ENCODE measurements around the gene EPN2. TPM values are rescaled to one million over a fixed set of nuclear protein-coding genes. Genes with fewer than 3 reads are reported as not detected.

EPN2 gene
- total and polyA plus RNA-seq, 2 experiments from 2014 or later, result 34.0 to 149 TPM

DNA sequence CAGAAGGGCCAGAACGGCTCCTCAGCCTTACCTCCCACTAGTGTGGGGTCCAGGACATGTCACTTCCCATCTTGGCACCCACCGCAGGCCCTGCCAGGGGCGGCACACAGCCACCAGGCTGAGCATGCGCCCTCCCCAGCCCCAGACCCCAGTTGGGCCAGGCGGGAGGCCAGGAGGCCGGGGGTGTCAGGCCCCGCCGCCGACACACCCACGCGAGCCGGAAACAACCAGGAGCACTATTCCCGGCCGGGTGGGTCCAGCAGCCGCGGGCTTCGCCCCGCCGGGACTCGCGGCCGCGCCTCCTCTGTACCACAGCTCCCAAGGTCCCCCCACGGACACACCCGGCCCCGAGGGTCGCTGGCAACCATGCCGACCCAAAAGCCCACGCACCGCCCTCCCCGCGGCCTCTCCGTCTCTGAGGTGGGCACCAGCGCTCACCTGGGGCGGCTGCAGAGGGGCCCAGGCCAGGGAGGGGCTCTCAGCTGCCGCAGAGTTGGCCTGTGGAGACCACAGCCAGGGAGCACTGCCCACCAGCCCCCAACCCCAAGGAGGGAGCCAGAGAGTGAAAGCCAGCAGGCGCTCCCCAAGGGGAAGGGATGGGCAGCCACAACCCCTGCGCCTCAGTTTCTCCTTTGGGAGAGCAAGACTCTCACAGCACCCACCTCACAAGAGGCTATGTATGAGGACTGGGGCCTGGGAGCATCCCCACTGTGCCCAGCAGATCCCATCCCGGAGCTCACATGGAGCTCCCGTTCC is 107.3 kb downstream of the EPN2 start:
- H3K36me3 Mint-ChIP-seq (ENCODE audit: low read depth), result peaks cover 5% of the 10 kb centered on the region; the same call in 2 of the 3 replicates
- H3K4me3 Mint-ChIP-seq, result no peak overlapping the region
- no peaks in the 10 kb centered on the region for H3K9me2 ChIP-seq (ENCODE audit: insufficient read depth)
- H3K4me1 ChIP-seq (ENCODE audit: insufficient read depth), result peaks cover 10% of the 10 kb centered on the region
- H3K27ac Mint-ChIP-seq, result no peak overlapping the region
- H3F3A ChIP-seq (replicated peaks; ENCODE audit: low read depth), result no peaks in the 10 kb centered on the region; the same call in 1 of the 2 replicates
- DNase-seq (ENCODE audit: low spot score) (no peak), ATAC-seq (no peak; the same call in 2 of the 3 replicates)
- H3K9me3 Mint-ChIP-seq, result no peaks in the 10 kb centered on the region; the same call in 2 of the 3 replicates
- no peaks in the 10 kb centered on the region for H3K36me3 ChIP-seq (ENCODE audit: insufficient read depth)
- H3K27me3 ChIP-seq (ENCODE audit: insufficient read depth), result no peaks in the 10 kb centered on the region
- peaks cover 20% of the 10 kb centered on the region for H3K4me1 Mint-ChIP-seq
- no peak overlapping the region for H3K27ac ChIP-seq (ENCODE audit: low read depth)
- H3K4me3 ChIP-seq, result no peak overlapping the region
- no peaks in the 10 kb centered on the region for H4K20me1 ChIP-seq (replicated peaks; ENCODE audit: insufficient read depth)
- H3K79me2 ChIP-seq (replicated peaks; ENCODE audit: insufficient read depth), result no peaks in the 10 kb centered on the region
- no peak overlapping the region for H2AFZ ChIP-seq
- TF ChIP-seq, protein P1, sequence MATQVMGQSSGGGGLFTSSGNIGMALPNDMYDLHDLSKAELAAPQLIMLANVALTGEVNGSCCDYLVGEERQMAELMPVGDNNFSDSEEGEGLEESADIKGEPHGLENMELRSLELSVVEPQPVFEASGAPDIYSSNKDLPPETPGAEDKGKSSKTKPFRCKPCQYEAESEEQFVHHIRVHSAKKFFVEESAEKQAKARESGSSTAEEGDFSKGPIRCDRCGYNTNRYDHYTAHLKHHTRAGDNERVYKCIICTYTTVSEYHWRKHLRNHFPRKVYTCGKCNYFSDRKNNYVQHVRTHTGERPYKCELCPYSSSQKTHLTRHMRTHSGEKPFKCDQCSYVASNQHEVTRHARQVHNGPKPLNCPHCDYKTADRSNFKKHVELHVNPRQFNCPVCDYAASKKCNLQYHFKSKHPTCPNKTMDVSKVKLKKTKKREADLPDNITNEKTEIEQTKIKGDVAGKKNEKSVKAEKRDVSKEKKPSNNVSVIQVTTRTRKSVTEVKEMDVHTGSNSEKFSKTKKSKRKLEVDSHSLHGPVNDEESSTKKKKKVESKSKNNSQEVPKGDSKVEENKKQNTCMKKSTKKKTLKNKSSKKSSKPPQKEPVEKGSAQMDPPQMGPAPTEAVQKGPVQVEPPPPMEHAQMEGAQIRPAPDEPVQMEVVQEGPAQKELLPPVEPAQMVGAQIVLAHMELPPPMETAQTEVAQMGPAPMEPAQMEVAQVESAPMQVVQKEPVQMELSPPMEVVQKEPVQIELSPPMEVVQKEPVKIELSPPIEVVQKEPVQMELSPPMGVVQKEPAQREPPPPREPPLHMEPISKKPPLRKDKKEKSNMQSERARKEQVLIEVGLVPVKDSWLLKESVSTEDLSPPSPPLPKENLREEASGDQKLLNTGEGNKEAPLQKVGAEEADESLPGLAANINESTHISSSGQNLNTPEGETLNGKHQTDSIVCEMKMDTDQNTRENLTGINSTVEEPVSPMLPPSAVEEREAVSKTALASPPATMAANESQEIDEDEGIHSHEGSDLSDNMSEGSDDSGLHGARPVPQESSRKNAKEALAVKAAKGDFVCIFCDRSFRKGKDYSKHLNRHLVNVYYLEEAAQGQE (IDR thresholded peaks at IDR 0.05; ENCODE audit: unreplicated experiment), result no peak
- no peak for TF ChIP-seq ZNF331 (CRISPR knock-in tag; IDR thresholded peaks at IDR 0.05; ENCODE audit: low read depth)
- no peak for TF ChIP-seq ZNF114 (CRISPR knock-in tag; IDR thresholded peaks at IDR 0.05)
- TF ChIP-seq CREB1 (CRISPR knock-in tag; IDR thresholded peaks at IDR 0.05; ENCODE audit: low read depth), result no peak
- no peak for TF ChIP-seq EZH2 (IDR thresholded peaks at IDR 0.05; ENCODE audit: low read depth, unreplicated experiment)
- no peak for TF ChIP-seq EZH2phosphoT487 (IDR thresholded peaks at IDR 0.05; ENCODE audit: unreplicated experiment)
- no peak for TF ChIP-seq STAT1 (IDR thresholded peaks at IDR 0.05; ENCODE audit: unreplicated experiment)
- no peak for TF ChIP-seq POLR2AphosphoS5 (IDR thresholded peaks at IDR 0.05; ENCODE audit: low read depth)
- no peak for TF ChIP-seq JUNB (IDR thresholded peaks at IDR 0.05; ENCODE audit: unreplicated experiment)
- TF ChIP-seq, protein P2, sequence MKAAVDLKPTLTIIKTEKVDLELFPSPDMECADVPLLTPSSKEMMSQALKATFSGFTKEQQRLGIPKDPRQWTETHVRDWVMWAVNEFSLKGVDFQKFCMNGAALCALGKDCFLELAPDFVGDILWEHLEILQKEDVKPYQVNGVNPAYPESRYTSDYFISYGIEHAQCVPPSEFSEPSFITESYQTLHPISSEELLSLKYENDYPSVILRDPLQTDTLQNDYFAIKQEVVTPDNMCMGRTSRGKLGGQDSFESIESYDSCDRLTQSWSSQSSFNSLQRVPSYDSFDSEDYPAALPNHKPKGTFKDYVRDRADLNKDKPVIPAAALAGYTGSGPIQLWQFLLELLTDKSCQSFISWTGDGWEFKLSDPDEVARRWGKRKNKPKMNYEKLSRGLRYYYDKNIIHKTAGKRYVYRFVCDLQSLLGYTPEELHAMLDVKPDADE (IDR thresholded peaks at IDR 0.05), result no peak
- TF ChIP-seq, protein P3, sequence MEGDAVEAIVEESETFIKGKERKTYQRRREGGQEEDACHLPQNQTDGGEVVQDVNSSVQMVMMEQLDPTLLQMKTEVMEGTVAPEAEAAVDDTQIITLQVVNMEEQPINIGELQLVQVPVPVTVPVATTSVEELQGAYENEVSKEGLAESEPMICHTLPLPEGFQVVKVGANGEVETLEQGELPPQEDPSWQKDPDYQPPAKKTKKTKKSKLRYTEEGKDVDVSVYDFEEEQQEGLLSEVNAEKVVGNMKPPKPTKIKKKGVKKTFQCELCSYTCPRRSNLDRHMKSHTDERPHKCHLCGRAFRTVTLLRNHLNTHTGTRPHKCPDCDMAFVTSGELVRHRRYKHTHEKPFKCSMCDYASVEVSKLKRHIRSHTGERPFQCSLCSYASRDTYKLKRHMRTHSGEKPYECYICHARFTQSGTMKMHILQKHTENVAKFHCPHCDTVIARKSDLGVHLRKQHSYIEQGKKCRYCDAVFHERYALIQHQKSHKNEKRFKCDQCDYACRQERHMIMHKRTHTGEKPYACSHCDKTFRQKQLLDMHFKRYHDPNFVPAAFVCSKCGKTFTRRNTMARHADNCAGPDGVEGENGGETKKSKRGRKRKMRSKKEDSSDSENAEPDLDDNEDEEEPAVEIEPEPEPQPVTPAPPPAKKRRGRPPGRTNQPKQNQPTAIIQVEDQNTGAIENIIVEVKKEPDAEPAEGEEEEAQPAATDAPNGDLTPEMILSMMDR (conservative IDR thresholded peaks at IDR 0.05; ENCODE audit: low read depth in 2 of 2), result no peak
- TF ChIP-seq, protein P4, sequence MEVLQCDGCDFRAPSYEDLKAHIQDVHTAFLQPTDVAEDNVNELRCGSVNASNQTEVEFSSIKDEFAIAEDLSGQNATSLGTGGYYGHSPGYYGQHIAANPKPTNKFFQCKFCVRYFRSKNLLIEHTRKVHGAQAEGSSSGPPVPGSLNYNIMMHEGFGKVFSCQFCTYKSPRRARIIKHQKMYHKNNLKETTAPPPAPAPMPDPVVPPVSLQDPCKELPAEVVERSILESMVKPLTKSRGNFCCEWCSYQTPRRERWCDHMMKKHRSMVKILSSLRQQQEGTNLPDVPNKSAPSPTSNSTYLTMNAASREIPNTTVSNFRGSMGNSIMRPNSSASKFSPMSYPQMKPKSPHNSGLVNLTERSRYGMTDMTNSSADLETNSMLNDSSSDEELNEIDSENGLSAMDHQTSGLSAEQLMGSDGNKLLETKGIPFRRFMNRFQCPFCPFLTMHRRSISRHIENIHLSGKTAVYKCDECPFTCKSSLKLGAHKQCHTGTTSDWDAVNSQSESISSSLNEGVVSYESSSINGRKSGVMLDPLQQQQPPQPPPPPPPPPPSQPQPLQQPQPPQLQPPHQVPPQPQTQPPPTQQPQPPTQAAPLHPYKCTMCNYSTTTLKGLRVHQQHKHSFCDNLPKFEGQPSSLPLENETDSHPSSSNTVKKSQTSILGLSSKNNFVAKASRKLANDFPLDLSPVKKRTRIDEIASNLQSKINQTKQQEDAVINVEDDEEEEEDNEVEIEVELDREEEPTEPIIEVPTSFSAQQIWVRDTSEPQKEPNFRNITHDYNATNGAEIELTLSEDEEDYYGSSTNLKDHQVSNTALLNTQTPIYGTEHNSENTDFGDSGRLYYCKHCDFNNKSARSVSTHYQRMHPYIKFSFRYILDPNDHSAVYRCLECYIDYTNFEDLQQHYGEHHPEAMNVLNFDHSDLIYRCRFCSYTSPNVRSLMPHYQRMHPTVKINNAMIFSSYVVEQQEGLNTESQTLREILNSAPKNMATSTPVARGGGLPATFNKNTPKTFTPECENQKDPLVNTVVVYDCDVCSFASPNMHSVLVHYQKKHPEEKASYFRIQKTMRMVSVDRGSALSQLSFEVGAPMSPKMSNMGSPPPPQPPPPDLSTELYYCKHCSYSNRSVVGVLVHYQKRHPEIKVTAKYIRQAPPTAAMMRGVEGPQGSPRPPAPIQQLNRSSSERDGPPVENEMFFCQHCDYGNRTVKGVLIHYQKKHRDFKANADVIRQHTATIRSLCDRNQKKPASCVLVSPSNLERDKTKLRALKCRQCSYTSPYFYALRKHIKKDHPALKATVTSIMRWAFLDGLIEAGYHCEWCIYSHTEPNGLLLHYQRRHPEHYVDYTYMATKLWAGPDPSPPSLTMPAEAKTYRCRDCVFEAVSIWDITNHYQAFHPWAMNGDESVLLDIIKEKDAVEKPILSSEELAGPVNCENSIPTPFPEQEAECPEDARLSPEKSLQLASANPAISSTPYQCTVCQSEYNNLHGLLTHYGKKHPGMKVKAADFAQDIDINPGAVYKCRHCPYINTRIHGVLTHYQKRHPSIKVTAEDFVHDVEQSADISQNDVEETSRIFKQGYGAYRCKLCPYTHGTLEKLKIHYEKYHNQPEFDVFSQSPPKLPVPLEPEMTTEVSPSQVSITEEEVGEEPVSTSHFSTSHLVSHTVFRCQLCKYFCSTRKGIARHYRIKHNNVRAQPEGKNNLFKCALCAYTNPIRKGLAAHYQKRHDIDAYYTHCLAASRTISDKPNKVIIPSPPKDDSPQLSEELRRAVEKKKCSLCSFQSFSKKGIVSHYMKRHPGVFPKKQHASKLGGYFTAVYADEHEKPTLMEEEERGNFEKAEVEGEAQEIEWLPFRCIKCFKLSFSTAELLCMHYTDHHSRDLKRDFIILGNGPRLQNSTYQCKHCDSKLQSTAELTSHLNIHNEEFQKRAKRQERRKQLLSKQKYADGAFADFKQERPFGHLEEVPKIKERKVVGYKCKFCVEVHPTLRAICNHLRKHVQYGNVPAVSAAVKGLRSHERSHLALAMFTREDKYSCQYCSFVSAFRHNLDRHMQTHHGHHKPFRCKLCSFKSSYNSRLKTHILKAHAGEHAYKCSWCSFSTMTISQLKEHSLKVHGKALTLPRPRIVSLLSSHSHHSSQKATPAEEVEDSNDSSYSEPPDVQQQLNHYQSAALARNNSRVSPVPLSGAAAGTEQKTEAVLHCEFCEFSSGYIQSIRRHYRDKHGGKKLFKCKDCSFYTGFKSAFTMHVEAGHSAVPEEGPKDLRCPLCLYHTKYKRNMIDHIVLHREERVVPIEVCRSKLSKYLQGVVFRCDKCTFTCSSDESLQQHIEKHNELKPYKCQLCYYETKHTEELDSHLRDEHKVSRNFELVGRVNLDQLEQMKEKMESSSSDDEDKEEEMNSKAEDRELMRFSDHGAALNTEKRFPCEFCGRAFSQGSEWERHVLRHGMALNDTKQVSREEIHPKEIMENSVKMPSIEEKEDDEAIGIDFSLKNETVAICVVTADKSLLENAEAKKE (CRISPR knock-in tag; IDR thresholded peaks at IDR 0.05), result no peak
- no peak for TF ChIP-seq NANOG (IDR thresholded peaks at IDR 0.05; ENCODE audit: borderline replicate concordance)
- no peak overlapping the region for H3K4me2 ChIP-seq
- H3K27me3 Mint-ChIP-seq (ENCODE audit: insufficient read depth, low read depth, poor library complexity), result peaks cover 12% of the 10 kb centered on the region
